Right lobe of liver (tissue), 4 donors: ENCODE data around the gene RERE.

Experiments
- CTCF ChIP-seq, 4 donors: fragments of 200-600 bp in 3 of 4; fragments of 450-650 bp in 1 of 4; IDR thresholded peaks; one replicate each; pipeline versions ENCODE4 v1.5.1 to v1.8.0; 2016 to 2022; ENCODE audit warnings: antibody characterized with exemption in 4 of 4, mild to moderate bottlenecking in 2 of 4
- POLR2A ChIP-seq: fragments of 450-650 bp; IDR thresholded peaks from one replicate; pipeline ENCODE4 v1.6.1; 2017; ENCODE audit warnings: antibody characterized with exemption, mild to moderate bottlenecking
- donor health status: DM: no; HTN: no; CAD: no.
- donor health status: DM: no; HTN: no; CAD: no.
- donor health status: DM: no; HTN: yes; CAD: no.

- TF ChIP-seq CTCF (IDR thresholded peaks at IDR 0.05) = no peak
- TF ChIP-seq POLR2A = no peak
These were observed 53.6 kb downstream of the RERE start for GRCh38 chr1:8763888-8764287.
